ENCODE data around the gene PNRC1.
A peak's percentile ranks its signal among the peaks of the same experiment; 100 is the strongest.
"Not testable (repeated sequence)": the region's sequence is repeated elsewhere in the genome, so short reads cannot be mapped to it uniquely, and the experiment has no call there.

The PNRC1 gene

DNA sequence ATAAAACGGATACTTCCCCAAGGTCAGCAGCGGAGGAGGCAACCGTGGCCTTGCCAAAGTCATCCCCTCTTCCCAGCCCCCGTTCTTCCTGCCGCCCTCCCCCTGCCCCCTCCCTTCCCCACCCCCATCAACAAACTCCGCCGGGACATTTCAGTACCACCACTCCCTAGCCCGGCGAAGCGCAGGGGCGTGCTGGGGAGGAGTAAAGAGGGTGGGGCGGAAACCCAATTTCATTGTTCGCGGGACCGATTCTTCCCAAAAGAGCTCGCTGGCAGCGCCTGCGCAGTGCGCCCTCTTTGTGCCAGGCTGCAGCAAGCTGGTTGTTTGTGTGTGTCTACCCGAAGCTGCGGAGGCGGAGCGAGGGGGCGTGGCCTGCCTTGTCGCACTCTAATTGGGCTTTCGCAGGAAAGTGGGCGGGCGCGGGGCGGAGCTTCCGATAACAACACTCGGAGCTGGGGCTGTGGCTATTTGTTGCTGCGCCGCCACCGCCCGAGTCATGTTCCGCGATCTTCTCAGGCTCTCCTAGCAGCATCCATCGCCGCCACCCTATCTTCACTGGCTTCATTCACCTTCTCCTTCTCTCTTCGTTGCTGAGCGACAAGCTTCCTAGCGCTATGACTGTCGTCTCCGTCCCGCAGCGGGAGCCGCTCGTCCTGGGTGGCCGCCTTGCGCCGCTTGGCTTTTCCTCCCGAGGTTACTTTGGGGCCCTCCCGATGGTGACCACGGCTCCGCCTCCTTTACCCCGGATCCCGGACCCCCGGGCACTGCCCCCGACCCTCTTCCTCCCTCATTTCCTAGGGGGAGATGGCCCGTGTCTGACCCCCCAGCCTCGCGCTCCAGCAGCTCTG is at the start of gene PNRC1:
Gene PNRC1, plus strand, starts transcription at position 471 of the 848 bp plus-strand sequence. Its CDS starts 144 bp downstream, at position 615.
- DNase-seq, result peak; percentile 100

- DNase-seq, result no peak
Observed at GRCh38 chr6:89032599-89032998, 48.0 kb upstream of the PNRC1 start.

DNA sequence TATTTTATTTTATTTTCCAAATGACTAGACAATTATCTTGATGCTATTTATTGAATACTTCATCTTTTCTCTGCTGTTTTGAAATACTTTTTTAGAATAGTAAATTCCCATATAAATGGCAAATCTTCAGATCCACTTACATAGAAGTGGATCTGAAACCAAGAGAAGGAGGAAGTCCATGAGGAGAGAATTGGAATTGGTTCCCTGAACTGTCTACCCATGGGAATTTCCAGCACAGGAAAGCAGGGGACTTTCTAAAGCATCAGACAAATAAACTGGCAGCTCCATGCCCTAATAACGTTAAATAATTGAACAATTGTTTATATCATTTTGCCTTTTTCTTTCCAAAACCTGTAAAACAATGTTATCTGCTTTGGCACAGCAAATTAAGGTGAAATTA is 47.1 kb upstream of the PNRC1 start:
- DNase-seq, result no peak

- not testable (repeated sequence) for DNase-seq
Observed at GRCh38 chr6:89034116-89034515, 46.4 kb upstream of the PNRC1 start.

DNA sequence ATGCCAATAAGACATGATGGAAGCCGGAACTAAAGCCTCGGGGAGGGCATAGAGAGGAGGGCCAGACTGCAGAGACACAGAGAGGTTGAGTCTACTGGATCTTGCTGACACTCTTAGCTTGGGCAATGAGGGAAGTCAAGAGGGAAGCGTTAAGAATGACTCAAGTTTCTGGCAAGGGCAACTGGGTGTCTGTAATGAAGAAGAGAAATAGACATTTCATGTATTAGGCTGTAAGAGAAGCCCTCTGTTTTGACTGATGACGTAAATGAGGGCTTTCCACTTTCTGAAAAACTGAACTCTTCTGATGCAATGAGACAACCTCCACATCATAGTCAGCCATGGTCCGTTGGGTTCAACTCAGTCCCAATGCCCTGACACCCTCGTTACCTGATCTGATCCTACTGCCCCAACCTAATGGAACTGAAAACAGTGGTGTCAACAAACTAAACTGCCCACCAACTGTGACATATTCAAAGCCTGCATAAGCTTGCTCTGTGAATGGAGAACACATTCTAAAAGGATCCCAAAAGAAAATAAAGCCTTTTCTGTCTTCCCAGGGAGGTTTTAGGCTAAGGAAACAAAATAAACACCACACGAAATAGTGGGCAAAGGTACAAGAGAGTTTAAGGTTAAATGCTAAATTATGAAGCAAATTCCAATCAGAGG is 45.8 kb upstream of the PNRC1 start:
- no peak for DNase-seq

- DNase-seq, result peak; percentile 75
Observed at GRCh38 chr6:89035252-89036101, 45.1 kb upstream of the PNRC1 start.

- DNase-seq, result no peak
Observed at GRCh38 chr6:89037141-89037900, 43.2 kb upstream of the PNRC1 start.

DNA sequence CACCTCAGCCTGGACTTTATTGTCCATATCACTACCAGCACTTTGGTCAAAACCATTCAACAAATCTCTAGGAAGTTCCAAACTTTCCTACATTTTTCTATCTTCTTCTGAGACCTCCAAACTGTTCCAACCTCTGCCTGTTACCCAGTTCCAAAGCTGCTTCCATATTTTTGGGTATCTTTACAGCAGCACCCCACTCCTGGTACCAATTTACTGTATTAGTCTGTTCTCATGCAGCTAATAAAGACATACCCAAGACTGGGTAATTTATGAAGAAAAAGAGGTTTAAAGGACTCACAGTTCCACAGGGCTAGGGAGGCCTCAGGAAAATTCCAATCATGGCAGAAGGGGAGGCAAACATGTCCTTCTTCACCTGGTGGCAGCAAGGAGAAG is 42.7 kb upstream of the PNRC1 start:
- DNase-seq, result not testable (repeated sequence)

DNA sequence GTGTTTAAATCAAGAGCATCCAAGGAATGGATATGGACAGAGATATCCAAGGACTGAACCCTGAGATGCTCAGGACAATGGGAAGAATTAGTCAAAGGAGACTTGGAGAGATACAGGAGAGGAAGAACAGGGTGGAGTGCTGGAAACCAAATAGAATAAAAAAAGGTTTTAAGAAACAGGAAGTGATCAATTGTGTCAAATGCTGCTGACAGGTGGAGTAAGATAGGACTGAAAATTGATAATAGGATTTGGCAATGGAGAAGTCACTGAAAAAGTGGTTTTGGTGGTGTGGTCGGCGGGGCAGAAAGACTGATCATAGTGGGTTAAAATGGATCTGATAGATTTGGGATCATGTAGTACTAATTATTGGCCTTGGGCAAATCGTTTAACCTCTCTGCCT is 37.9 kb upstream of the PNRC1 start:
- no peak for DNase-seq

DNA sequence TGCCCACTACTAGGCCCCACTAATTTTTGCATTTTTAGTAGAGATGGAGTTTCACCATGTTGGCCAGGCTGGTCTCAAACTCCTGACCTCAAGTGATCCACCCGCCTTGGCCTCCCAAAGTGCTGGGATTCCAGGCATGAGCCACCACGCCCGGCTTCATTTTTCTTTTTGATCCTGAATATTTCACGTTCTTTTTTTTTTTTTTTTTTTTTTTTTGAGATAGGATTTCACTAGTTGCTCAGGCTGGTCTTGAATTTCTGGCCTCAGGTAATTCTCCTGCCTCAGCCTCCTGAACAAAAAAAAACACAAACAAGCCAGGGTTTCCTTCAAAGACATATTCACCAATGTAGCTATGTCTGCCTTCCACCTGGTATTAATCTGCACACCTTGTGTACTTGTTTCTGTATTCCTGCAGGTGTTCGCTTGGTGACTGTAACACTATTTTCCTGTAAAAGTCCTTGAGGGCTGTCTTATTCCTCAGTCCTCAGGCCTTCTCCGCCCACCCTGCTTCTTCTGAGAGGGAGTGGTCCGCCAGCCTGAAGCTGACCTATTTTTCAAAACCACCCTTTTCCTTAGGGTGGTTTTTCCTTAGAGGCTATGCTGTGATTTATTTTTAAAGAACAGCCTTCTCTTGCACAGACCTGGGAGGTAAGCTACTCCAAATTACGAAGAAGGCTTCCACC is 36.1 kb upstream of the PNRC1 start:
- no peak for DNase-seq

DNA sequence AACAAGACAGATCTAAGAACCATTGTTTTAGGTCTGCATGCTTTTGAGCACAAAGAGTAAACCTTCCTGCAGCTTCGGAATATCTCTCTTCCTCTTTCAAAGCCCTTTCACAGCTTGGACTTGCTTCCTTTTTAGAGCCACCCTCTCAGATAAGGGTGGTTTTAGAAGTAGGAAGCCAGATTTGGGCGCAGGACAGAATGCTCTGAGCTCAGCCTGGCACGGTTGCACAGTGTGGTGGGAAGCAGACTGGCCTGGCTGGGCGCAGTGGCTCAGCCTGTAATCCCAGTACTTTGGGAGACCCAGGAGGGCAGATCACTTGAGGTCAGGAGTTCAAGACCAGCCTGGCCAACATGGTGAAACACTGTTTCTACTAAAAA is 35.6 kb upstream of the PNRC1 start:
- no peak for DNase-seq

GRCh38 chr6:89045576-89045975 is 35.0 kb upstream of the PNRC1 start:
- no peak for DNase-seq

DNA sequence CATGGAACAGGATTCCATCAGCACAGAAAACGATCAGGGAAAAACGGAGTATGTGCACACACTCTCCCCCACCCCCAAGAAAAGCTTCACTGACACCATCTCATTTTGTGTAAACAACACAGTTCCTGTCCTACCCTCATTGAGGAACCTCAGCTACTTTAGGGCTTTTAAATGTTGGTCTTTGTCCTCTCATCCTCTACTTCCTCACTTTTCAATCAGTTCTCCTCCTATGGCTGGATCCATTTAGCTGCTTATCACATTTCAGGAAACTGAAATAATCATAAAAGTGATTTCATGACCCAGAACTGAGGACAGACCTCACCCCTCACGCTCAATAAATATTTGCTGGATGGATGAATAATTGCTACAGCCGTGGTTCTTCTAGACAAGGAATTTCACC is 33.1 kb upstream of the PNRC1 start:
- no peak for DNase-seq

DNA sequence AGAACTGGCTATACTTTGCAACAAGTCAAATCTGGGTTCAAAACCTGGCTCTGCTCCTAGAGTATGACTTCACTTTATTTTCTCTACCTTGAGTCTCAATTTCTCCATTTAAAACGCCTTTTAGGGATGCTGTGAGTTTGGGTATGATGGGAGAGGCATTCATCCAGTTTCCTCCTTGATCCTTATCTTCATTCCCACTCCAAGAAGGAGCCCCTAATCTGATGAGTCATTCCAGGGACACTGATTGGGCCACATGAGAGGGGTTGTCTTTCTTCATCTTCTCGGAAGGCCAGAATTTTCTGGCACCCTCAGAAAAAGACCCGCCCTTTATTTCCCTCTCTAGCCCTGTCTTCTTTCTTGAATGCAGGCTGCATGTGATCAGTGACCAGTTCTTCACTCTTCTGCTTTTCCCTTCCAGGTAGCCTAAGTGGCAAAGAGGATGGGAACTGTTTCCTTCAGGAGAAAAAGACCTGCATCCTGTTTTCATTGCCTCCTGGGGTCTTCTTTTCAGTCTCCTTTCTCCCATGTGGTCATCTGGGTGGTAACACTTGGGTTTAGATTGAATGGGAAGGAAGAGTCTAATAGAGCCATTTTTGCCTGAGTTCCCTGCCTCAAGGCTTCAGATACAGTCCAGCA is 32.1 kb upstream of the PNRC1 start:
- no peak for DNase-seq

DNA sequence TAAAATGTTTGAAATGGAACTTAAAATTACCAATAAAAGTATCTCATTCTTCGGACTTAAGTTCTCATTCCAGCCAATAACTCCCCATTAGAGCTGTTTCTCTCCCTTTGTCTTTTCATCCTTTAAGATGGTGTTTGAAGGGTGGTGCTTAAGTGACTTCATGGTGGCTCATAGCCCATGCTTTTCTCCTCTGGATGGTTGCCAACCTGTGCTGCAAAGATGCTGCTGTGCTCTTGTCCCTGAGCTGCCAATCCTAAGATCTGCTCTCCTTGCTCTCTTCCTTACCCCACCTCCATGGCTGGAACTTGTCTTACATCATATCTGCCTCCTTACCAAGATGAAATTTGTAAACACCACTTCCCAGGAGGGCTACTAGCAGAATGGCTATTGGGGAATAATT is 31.6 kb upstream of the PNRC1 start:
- DNase-seq, result no peak

- DNase-seq, result no peak
Observed at GRCh38 chr6:89050155-89050554, 30.4 kb upstream of the PNRC1 start.

DNA sequence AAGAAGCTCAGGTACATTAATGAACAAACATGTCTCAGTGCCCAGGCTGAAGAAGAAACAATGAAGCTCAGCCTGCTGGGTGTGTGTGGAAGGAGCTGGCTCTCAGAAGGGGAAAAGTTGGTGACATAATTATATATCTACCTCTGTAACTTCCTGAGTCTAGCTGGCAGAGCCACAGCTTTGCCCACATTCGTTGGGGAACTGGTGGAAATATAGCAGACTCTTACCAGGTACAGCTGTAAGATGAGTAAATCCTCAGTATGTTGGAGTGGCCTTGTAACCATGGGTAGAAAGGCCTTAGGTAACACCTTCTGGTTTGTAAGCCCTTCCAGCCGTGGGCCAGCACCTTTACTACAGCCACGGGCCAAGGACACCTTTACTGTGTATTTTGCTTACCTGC is 29.9 kb upstream of the PNRC1 start:
- DNase-seq, result no peak

DNA sequence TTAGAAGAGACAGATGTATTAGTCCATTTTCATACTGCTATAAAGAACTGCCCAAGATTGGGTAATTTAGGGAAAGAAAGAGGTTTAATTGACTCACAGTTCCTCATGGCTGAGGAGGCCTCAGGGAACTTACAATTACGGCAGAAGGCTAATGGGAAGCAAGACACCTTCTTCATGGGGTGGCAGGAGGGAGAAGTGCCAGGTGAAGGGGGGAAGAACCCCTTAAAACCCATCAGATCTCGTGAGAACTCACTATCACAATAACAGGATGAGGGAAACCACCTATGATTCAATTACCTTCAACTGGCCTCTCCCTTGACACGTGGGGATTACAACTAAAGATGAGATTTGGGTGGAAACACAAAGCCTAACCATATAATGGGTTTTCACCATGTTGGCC is 28.9 kb upstream of the PNRC1 start:
- DNase-seq, result no peak

DNA sequence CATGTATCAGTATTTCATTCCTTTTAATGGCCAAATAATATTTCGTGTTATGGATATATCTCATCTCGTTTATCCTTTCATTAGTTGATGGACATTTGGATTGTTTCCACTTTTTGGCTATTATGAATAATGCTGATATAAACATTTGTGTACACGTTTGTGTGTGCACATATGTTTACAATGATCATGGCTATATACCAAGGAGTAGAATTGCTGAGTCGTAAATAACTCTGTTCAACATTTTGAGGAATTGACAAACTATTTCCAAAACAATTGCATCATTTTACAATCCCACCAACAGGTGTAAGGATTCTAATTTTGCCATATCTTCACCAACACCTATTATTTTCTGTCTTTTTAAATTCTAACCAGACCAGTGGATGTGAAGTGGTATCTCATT is 26.3 kb upstream of the PNRC1 start:
- DNase-seq, result no peak

DNA sequence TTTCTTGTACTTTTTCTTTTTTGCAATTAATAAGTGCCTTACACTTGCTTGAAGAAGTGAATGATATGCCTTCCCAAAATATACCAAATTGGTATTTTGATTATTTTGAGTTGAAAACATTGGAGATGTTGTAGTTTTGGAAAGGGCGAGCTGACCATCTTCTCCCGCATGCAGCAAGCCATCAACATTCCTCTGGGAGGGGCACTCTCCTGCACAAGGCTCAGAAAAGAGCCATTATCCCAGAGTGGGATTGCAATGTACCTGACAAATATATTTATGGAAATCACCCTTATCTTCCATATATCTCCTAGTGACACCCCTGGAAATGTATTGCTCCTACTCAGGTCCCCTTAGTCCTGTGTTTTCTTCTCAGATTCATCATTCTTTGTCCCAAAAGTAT is 22.8 kb upstream of the PNRC1 start:
- DNase-seq, result no peak

- no peak for DNase-seq
Observed at GRCh38 chr6:89058627-89059026, 21.9 kb upstream of the PNRC1 start.

DNA sequence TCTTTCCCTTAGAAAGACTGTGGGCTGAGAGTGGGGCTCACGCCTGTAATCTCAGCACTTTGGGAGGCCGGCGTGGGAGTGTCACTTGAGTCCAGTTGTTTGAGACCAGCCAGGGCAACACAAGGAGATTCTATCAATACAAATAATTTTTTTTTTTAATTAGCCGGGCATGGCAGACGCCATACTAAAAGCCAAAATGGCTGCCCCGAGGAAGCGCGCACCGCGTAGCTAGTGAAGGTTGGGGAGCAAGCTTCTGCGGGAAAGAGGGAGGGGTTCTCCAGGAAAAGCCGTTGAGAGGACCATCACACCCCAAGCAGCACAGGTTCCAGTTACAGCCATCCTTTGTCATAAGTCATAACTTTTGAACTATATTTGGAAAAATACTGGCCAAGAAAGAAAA is 21.3 kb upstream of the PNRC1 start:
- no peak for DNase-seq

All from eye (tissue), 1 donor.